Lung (tissue), 12 donors: ENCODE results near the gene GAS6. TPM values are rescaled to one million over a fixed set of nuclear protein-coding genes. Genes with fewer than 3 reads are reported as not detected.

Source experiments
- ATAC-seq: fragments of 200-7000 bp; cut with Tn5 transposase; one replicate; pipeline ENCODE4 v1.9.1; 2020; ENCODE audit warnings: moderate number of reproducible peaks; ENCODE audit not compliant: insufficient read depth, low FRiP score
- DNase-seq, 3 donors: peaks; one replicate each; pipeline ENCODE4 v3.0.0-alpha.2; 2013 to 2017
- H3K27ac ChIP-seq, 2 donors: one replicate each; pipeline ENCODE4 v1.5.1; 2013; ENCODE audit warnings: mild to moderate bottlenecking in 2 of 2, moderate library complexity in 2 of 2, control low read depth in 1 of 2, inconsistent platforms in 1 of 2, low read depth in 1 of 2, low read length in 1 of 2
- H3K27me3 ChIP-seq, 3 donors: one replicate each; pipeline ENCODE4 v1.5.1; 2013; ENCODE audit warnings: low read length in 2 of 3; ENCODE audit not compliant: control insufficient read depth in 3 of 3, insufficient read depth in 3 of 3
- H3K36me3 ChIP-seq, 4 donors: one replicate each; pipeline ENCODE4 v1.5.1; 2013; ENCODE audit warnings: low read length in 4 of 4, mild to moderate bottlenecking in 1 of 4, moderate library complexity in 1 of 4; ENCODE audit not compliant: control insufficient read depth in 4 of 4, insufficient read depth in 4 of 4
- H3K4me1 ChIP-seq, 5 donors: one replicate each; pipeline ENCODE4 v1.5.1; 2013; ENCODE audit warnings: low read length in 5 of 5, mild to moderate bottlenecking in 2 of 5, moderate library complexity in 1 of 5; ENCODE audit not compliant: control insufficient read depth in 5 of 5, insufficient read depth in 5 of 5
- H3K4me3 ChIP-seq: one replicate; pipeline ENCODE4 v1.5.1; 2013; ENCODE audit warnings: mild to moderate bottlenecking, control low read depth, moderate library complexity
- H3K9ac ChIP-seq, 2 donors: one replicate each; pipeline ENCODE4 v1.5.1; 2013; ENCODE audit warnings: low read length in 2 of 2, control low read depth in 1 of 2; ENCODE audit not compliant: insufficient read depth in 1 of 2
- H3K9me3 ChIP-seq, 4 donors: one replicate each; pipeline ENCODE4 v1.5.1; 2013; ENCODE audit warnings: low read length in 3 of 4, mild to moderate bottlenecking in 1 of 4, moderate library complexity in 1 of 4; ENCODE audit not compliant: control insufficient read depth in 4 of 4, insufficient read depth in 3 of 4
- WGBS, 2 donors: extraction: QIAGEN DNeasy Blood & Tissue Kit; methylation state at CpG; one replicate each; pipeline ENCODE4 v1.1.7; 2013; 5-methylcytosine and 5-hydroxymethylcytosine counted together
- polyA plus RNA-seq, 2 donors: library from polyadenylated mRNA; stranded (reverse); fragments of 200-250 nt; gene quantifications; one replicate each; pipeline ENCODE4 v1.2.1, GENCODE V29; 2013
- total RNA-seq, 2 donors: library from RNA; depleted of rRNA in 1 of 2; stranded (reverse); fragments of >200 nt in 1 of 2; gene quantifications; one replicate each; pipeline ENCODE4 v1.2.1, GENCODE V29; 2014 to 2021
- TF ChIP-seq, protein P1 (sequence below): IDR thresholded peaks from 2 replicates; pipeline ENCODE4 v1.5.1; 2012; ENCODE audit warnings: mild to moderate bottlenecking; ENCODE audit errors: control extremely low read depth, extremely low read depth
- donor health status: control.
- donor health status: control.
- donor health status: Bipolar disorder and iron deficiency.
- donor health status: healthy.
- donor health status: DM: yes; HTN: yes; CAD: no.

Gene GAS6
- total and polyA plus RNA-seq, 4 donors, result 61.8 to 107 (median 76.1) TPM

DNA sequence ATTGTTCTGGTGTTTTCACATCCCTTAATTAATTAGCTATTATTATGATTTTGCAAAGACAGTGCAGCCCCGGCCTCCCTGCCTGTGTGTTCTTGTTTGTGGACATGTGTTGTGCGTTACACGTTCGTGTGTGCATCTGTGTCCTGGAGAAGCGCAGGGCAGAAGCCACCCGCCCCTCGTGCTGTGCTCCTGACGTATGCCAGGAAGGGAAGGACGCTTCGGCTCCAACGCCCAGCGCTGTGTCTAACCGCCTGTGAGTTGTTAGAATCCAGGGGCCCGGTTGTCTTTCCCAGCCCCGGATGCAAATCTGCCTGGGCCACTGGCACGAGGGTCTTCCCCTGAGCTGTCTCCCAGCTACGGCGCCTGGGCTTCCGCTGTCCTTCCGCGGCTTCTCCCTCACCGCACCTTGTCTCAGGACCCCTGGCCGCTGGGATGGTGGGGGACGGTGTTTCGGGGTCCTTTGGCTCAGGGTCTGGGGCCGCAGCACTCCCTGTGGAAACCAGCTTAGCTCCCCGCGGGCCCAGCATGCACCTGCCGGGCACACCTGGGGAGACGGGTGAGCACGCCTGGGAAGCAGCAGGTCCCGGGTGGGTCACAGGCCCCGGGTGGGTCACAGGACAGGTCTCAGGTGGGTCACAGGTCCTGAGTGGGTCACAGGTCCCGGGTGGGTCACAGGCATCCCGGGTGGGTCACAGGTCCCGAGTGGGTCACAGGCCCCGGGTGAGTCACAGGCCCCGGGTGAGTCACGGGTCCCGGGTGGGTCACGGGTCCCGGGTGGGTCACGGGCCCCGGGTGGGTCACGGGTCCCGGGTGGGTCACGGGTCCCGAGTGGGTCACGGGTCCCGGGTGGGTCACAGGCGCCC is 51.5 kb downstream of the GAS6 start:
- peaks cover 0 to 15% (median 0%) of the 10 kb centered on the region in 4 donors for H3K9me3 ChIP-seq
- H3K27ac ChIP-seq, result no peak overlapping the region
- no peaks in the 10 kb centered on the region for H3K36me3 ChIP-seq
- 87 to 91% methylated on average over 45 to 51 of the region's 51 CpGs for WGBS, 2 donors
- TF ChIP-seq, protein P1, sequence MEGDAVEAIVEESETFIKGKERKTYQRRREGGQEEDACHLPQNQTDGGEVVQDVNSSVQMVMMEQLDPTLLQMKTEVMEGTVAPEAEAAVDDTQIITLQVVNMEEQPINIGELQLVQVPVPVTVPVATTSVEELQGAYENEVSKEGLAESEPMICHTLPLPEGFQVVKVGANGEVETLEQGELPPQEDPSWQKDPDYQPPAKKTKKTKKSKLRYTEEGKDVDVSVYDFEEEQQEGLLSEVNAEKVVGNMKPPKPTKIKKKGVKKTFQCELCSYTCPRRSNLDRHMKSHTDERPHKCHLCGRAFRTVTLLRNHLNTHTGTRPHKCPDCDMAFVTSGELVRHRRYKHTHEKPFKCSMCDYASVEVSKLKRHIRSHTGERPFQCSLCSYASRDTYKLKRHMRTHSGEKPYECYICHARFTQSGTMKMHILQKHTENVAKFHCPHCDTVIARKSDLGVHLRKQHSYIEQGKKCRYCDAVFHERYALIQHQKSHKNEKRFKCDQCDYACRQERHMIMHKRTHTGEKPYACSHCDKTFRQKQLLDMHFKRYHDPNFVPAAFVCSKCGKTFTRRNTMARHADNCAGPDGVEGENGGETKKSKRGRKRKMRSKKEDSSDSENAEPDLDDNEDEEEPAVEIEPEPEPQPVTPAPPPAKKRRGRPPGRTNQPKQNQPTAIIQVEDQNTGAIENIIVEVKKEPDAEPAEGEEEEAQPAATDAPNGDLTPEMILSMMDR, result no peak
- H3K4me3 ChIP-seq, result no peak overlapping the region
- no peaks in the 10 kb centered on the region for H3K27me3 ChIP-seq
- peaks cover 0 to 18% (median 0%) of the 10 kb centered on the region in 5 donors for H3K4me1 ChIP-seq
- DNase-seq, result no peak
- no peak for ATAC-seq
- no peak overlapping the region for H3K9ac ChIP-seq

DNA sequence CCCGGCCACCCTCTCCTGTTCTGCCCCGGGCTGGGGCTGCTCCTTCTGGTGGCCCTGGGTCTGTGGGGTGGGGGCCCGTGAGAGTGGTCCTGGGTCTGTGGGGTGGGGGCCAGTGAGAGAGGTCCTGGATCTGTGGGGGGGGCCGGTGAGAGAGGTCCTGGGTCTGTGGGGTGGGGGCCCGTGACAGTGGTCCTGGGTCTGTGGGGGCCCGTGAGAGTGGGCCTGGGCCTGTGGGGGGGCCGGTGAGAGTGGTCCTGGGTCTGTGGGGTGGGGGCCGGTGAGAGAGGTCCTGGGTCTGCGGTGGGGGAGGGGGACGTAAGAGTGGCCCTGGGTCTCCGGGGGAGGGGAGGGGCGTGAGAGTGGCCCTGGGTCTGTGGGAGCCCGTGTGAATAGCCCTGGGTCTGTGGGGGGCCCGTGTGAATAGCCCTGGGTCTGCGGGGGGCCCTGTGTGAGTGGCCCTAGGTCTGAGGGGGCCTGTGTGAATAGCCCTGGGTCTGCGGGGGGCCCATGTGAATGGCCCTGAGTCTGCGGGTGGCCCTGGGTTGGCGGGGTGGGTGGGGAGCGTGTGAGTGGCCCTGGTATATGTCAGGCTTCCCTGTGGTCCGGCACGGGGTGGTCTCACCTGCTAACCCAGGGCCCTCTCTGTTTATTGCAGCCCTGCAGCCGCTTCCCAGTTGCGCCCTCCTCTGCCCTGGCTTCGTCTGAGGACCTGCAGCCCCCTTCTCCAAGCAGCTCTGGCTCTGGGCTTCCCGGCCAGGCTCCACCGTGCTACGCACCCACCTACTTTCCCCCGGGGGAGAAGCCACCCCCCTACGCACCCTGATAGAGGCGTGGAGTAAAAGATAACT is 52.6 kb downstream of the GAS6 start:
- peaks cover 0 to 18% (median 0%) of the 10 kb centered on the region in 5 donors for H3K4me1 ChIP-seq
- H3K4me3 ChIP-seq, result no peak overlapping the region
- no peak overlapping the region for H3K9ac ChIP-seq
- no peaks in the 10 kb centered on the region for H3K36me3 ChIP-seq
- peaks cover 0 to 15% (median 0%) of the 10 kb centered on the region in 4 donors for H3K9me3 ChIP-seq
- no peaks in the 10 kb centered on the region for H3K27me3 ChIP-seq
- WGBS, 2 donors, result 89 to 90% methylated on average over 25 to 30 of the region's 30 CpGs
- no peak overlapping the region for H3K27ac ChIP-seq
- TF ChIP-seq, protein P1, result no peak
- ATAC-seq (no peak), DNase-seq (no peak)

DNA sequence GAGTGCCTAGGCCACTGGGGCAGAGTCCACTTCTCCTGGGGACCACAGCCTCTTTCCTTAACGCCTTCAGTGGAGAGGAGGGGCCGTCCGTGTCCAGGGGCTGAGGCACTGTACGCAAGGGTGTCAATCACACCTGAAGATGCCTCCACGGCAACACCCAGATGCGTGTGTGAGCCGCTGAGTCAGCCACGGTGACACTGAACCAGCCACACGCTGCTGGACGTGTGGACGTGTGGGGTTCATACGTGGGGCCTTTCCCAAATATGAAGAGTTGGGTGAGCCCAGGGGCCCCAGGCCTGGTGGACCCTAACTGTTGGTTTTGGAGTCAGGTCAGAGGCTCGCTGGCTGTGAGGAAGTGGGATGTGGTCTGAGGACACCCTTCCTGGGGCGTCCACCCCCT is 53.2 kb downstream of the GAS6 start:
- H3K4me1 ChIP-seq, result peaks cover 0 to 15% (median 0%) of the 10 kb centered on the region in 5 donors
- TF ChIP-seq, protein P1, result no peak
- peaks cover 0 to 15% (median 0%) of the 10 kb centered on the region in 4 donors for H3K9me3 ChIP-seq
- H3K27me3 ChIP-seq, result no peaks in the 10 kb centered on the region
- 96% methylated on average over 14 of the region's 14 CpGs for WGBS, 2 donors
- H3K9ac ChIP-seq, result no peak overlapping the region
- H3K4me3 ChIP-seq, result no peak overlapping the region
- DNase-seq, result no peak
- ATAC-seq, result no peak
- no peak overlapping the region for H3K27ac ChIP-seq
- no peaks in the 10 kb centered on the region for H3K36me3 ChIP-seq
